ENCODE results near the gene GAGE12J. TPM values are rescaled to one million over a fixed set of nuclear protein-coding genes. Genes with fewer than 3 reads are reported as not detected.
"Not testable (repeated sequence)": the region's sequence is repeated elsewhere in the genome, so short reads cannot be mapped to it uniquely, and the experiment has no call there.

The GAGE12J gene
- total RNA-seq (2021; fragmentation: NEBNext Ultra II Directional; extraction: Animal tissue kit (Norgen Biotek cat#: 25700)), result not detected
- long read RNA-seq, result 0 reads

DNA sequence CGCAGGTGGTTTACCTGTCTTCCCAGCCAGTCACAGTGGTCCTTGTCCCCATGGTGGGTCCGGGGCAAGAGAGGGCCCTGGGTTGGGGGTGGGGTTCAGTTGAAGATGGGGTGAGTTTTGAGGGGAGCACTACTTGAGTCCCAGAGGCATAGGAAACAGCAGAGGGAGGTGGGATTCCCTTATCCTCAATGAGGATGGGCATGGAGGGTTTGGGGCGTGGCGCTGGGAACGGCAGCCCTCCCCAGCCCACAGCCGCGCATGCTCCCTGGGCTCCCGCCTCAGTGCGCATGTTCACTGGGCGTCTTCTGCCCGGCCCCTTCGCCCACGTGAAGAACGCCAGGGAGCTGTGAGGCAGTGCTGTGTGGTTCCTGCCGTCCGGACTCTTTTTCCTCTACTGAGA lies at the start of gene GAGE12J:
GAGE12J (plus strand) TSS at position 301 of the 400 bp plus-strand sequence. CDS start 1,157 bp downstream, outside the sequence.
- not testable (repeated sequence) for H3K27ac Mint-ChIP-seq; H3K4me3 Mint-ChIP-seq; H3K27me3 Mint-ChIP-seq (ENCODE audit: insufficient read depth); H3K4me1 Mint-ChIP-seq (ENCODE audit: low read depth); DNase-seq; H3K9me3 Mint-ChIP-seq; H3K36me3 Mint-ChIP-seq (ENCODE audit: low read depth)

- Mint-ChIP-seq H3K36me3 (ENCODE audit: low read depth) (peaks cover 5% of the 10 kb centered on the region; the same call in 1 of the 2 replicates), H3K9me3 (no peaks in the 10 kb centered on the region), H3K27me3 (ENCODE audit: insufficient read depth) (peaks cover 6% of the 10 kb centered on the region; the same call in 1 of the 2 replicates), H3K4me1 (ENCODE audit: low read depth) (peaks cover 22% of the 10 kb centered on the region), H3K27ac (no peak overlapping the region), H3K4me3 (no peak overlapping the region)
- no peak for DNase-seq
- no peak for TF ChIP-seq CTCF (IDR thresholded peaks at IDR 0.05)
Observed at GRCh38 chrX:49272421-49272820, 49.4 kb upstream of the GAGE12J start.

- peaks cover 6% of the 10 kb centered on the region for H3K27me3 Mint-ChIP-seq (ENCODE audit: insufficient read depth)
- no peak overlapping the region for H3K27ac Mint-ChIP-seq
- DNase-seq, result no peak
- peak overlapping the region; percentile 32; the same call in 1 of the 2 replicates for H3K4me3 Mint-ChIP-seq
- no peak for TF ChIP-seq CTCF (IDR thresholded peaks at IDR 0.05)
- H3K36me3 Mint-ChIP-seq (ENCODE audit: low read depth), result peaks cover 5% of the 10 kb centered on the region; the same call in 1 of the 2 replicates
- H3K4me1 Mint-ChIP-seq (ENCODE audit: low read depth), result peaks cover 15% of the 10 kb centered on the region
- H3K9me3 Mint-ChIP-seq, result no peaks in the 10 kb centered on the region
Observed at GRCh38 chrX:49273181-49273727, 48.6 kb upstream of the GAGE12J start.

GRCh38 chrX:49276207-49276606 lies 45.6 kb upstream of the GAGE12J start:
- H3K27ac Mint-ChIP-seq, result no peak overlapping the region
- H3K9me3 Mint-ChIP-seq, result no peaks in the 10 kb centered on the region

GRCh38 chrX:49276671-49277534 lies 44.9 kb upstream of the GAGE12J start:
- DNase-seq, result no peak
- H3K27me3 Mint-ChIP-seq (ENCODE audit: insufficient read depth), result no peaks in the 10 kb centered on the region; the same call in 1 of the 2 replicates
- no peaks in the 10 kb centered on the region; the same call in 1 of the 2 replicates for H3K4me1 Mint-ChIP-seq (ENCODE audit: low read depth)

More at GRCh38 chrX:49276207-49276606, 45.6 kb upstream of the GAGE12J start:
- H3K27me3 Mint-ChIP-seq (ENCODE audit: insufficient read depth), result peaks cover under 1% of the 10 kb centered on the region
- TF ChIP-seq CTCF (IDR thresholded peaks at IDR 0.05), result no peak
- H3K36me3 Mint-ChIP-seq (ENCODE audit: low read depth), result peaks cover 5% of the 10 kb centered on the region; the same call in 1 of the 2 replicates
- peaks cover 3% of the 10 kb centered on the region for H3K4me1 Mint-ChIP-seq (ENCODE audit: low read depth)
- no peak overlapping the region for H3K4me3 Mint-ChIP-seq
- no peak for DNase-seq

More at GRCh38 chrX:49276671-49277534, 44.9 kb upstream of the GAGE12J start:
- no peak for TF ChIP-seq CTCF (IDR thresholded peaks at IDR 0.05)
- Mint-ChIP-seq H3K27ac (no peak overlapping the region), H3K4me3 (no peak overlapping the region), H3K9me3 (no peaks in the 10 kb centered on the region), H3K36me3 (ENCODE audit: low read depth) (peaks cover 5% of the 10 kb centered on the region; the same call in 1 of the 2 replicates)
